ENCODE data around the gene MRM2.

The MRM2 gene

DNA sequence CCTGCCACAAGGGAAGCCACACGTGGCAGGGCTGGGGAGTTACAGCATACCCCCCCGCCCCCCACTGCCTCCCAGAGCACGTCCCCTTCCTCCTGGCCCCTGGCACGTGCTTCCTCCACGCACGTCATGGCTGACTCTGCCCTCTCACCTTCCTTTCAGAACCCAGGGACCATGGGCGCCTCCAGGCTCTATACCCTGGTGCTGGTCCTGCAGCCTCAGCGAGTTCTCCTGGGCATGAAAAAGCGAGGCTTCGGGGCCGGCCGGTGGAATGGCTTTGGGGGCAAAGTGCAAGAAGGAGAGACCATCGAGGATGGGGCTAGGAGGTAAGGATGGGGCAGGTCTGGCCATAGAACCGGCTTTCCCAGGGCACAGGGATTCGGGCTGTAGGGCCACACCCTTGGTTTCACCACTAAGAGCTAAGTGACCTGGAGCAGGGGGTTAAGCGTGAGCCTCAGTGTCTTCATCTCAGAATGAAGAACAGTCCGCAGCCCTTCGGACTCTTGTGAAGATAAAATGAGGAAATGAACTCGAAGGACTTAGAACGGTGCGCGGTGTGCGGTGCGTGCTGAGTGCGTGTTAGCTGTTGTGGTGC is 2.5 kb upstream of the MRM2 start:
- H3K4me3 Mint-ChIP-seq: no peak overlapping the region
- H3K27ac Mint-ChIP-seq: no peak overlapping the region
- no peaks in the 10 kb centered on the region for H3K27me3 Mint-ChIP-seq
- H3K9me3 Mint-ChIP-seq (ENCODE audit: low read depth): no peaks in the 10 kb centered on the region
- no peaks in the 10 kb centered on the region for H3K36me3 Mint-ChIP-seq
- peaks cover 29% of the 10 kb centered on the region for H3K4me1 Mint-ChIP-seq (ENCODE audit: low read depth)

DNA sequence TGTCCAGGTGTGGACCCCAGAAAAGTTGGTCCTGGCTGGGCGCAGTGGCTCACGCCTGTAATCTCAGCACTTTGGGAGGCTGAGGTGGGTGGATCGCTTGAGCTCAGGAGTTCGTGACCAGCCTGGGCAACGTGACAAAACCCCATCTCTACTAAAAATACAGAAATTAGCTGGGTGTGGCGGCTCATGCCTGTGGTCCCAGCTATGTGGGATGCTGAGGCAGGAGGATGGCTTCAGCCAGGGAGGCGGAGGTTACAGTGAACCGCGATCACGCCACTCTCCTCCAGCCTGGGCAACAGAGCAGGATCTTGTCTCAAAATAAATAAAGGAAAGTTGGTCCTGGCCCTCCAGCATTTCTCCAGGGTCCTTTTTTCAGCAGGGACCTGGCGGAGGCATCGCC is 1.5 kb upstream of the MRM2 start:
- peaks cover 20% of the 10 kb centered on the region for H3K4me1 Mint-ChIP-seq (ENCODE audit: low read depth)
- peak overlapping the region; percentile 92 for H3K4me3 Mint-ChIP-seq
- H3K36me3 Mint-ChIP-seq: no peaks in the 10 kb centered on the region
- H3K27me3 Mint-ChIP-seq: no peaks in the 10 kb centered on the region
- peak overlapping the region; percentile 22 for H3K27ac Mint-ChIP-seq
- no peaks in the 10 kb centered on the region for H3K9me3 Mint-ChIP-seq (ENCODE audit: low read depth)

DNA sequence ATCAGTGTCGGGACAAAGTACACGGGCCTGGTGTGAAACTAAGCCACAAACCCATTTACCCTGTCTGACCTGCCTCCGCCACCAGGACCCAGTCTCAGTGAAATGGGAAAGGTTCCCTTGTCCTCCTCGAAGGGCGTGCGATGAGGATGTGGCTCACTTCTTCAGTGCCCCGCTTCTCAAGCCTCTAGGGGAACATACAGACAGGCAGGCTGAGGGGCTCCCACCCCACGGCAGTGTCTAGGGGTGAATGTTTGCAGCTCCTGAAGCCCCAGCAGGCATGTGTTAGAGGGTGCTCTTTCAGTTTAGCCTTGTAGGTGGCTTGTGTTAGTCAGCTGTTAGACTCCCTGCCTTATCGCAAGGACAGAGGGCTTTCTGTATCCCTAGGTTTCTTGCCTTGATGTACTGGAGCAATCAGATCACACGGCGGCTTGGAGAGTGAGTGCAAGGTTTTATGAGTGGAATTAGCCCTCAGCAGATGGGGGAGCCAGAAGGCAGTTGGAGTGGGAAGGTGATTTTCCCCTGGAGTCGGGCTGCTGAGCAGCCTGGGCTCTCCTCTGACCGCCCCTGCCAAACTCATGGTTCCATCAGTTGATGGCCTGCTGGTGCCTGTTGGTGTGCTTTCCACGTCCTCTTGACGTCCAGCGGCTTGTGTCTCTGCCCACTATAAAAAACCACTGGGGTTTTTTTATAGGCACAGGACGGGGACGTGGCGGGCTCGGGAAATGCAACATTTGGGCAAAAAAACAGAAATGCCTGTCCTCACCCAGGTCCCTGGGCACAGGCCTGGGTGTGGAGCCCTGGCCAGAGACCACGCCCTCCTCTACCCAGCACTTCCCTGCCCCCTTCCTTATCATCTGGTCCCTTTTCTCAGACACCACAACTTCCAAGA is 780 bp upstream of the MRM2 start:
- Mint-ChIP-seq H3K4me1 (ENCODE audit: low read depth) (peaks cover 18% of the 10 kb centered on the region), H3K27ac (peak overlapping the region; percentile 87), H3K36me3 (no peaks in the 10 kb centered on the region), H3K9me3 (ENCODE audit: low read depth) (no peaks in the 10 kb centered on the region), H3K27me3 (no peaks in the 10 kb centered on the region), H3K4me3 (peak overlapping the region; percentile 92)

DNA sequence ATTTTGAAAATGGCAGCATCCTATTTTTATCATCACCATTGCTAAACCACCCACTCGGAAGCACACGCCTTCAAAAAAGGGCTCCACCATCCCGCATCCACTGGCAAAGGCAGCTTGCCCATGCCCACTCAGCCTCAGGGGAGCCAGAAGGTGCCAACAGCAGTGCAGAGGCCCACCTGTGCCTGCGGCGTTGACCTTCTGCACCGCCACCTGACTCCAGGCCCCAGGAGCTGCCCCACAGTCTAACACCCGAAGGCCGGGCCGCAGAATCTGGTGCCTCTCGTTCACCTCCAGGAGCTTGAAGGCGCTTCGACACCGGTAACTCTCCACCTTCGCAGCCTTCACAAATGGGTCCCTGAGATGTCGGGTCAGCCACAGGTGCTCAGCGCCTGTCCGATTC is 2.8 kb downstream of the MRM2 start:
- H3K9me3 Mint-ChIP-seq (ENCODE audit: low read depth): no peaks in the 10 kb centered on the region
- H3K36me3 Mint-ChIP-seq: peaks cover 2% of the 10 kb centered on the region
- H3K4me1 Mint-ChIP-seq (ENCODE audit: low read depth): peaks cover 18% of the 10 kb centered on the region
- no peaks in the 10 kb centered on the region for H3K27me3 Mint-ChIP-seq
- H3K4me3 Mint-ChIP-seq: peak overlapping the region; percentile 53
- H3K27ac Mint-ChIP-seq: no peak overlapping the region

DNA sequence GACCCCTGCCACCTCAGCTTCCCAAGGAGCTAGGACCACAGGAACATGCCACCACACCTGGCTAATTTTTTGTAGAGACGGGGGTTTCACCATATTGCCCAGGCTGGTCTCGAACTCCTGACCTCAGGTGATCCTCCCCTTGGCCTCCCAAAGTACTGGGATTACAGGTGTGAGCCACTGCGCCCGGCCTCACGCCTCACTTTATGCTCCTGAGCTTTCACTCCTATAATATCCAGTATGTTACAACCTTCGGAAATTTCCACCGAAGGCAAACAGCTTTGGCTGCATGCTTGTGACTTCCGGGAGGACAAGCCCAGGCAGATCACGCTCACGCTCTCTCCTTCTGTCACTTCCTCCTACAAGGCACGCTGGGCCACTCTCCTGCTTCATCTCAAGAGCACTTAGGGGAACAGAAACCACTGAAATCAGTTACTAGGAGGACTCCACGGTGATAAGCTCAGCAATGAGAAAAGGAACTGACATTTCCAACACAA is 4.8 kb downstream of the MRM2 start:
- H3K36me3 Mint-ChIP-seq: peaks cover 2% of the 10 kb centered on the region
- H3K27me3 Mint-ChIP-seq: no peaks in the 10 kb centered on the region
- no peak overlapping the region for H3K4me3 Mint-ChIP-seq
- H3K27ac Mint-ChIP-seq: no peak overlapping the region
- H3K9me3 Mint-ChIP-seq (ENCODE audit: low read depth): no peaks in the 10 kb centered on the region
- H3K4me1 Mint-ChIP-seq (ENCODE audit: low read depth): peaks cover 21% of the 10 kb centered on the region

DNA sequence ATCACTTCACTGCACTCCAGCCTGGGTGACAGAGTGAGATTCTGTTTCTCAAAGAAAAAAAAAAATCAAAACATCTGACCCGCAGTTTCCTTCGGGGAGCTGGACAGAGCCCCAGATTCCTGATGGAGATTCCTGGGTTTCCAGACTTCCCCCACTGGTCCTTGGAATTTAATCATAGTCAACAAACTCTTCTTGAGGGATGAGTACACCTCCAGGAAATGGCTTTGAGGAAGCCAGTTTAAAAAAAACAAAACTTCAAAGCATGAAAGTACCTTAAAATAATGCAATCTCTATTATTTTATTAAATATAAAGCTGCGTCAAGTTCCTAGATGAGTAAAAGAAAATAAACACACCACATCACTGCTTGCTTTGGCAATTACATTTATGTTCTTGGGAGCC is 8.1 kb downstream of the MRM2 start:
- Mint-ChIP-seq H3K36me3 (peaks cover 5% of the 10 kb centered on the region), H3K9me3 (ENCODE audit: low read depth) (no peaks in the 10 kb centered on the region), H3K4me3 (peak overlapping the region; percentile 73), H3K27ac (no peak overlapping the region), H3K4me1 (ENCODE audit: low read depth) (peaks cover 28% of the 10 kb centered on the region), H3K27me3 (no peaks in the 10 kb centered on the region)

DNA sequence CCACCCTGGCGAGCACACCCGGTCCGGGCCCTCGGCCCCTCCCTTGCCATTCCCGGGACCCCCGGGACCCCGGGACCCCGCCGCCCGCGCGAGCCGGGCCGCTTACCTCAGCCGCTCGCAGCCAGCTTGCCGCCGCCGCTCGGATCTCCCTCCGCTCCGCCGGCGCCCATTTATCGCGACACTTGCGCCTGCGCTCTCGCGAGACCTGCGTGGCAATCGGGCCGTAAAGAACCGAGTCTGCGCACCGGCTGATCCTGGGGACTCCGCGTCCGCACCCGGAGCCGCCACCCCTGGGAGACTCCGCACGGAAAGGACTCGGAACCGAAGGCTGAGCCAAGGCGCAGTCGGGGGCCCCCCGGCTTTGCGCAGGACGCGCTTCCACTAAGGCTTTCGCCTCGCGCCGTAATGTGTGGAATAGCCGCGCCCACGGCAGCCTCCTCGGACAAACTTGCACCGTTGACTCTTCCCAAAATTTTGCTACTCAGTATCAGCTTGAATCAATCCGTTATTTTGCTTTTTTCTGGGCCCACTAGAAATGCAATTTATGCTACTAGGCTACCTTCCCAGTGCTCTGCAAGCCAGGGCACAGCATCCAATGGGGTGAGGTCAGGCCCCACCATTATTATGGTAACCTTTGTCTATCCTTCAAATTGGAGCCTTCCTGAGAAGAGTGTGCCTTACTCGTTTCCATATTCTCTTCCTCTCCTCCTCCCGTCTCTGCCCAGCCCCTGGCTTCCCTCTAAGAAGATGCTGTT is 9.1 kb downstream of the MRM2 start, which contains the start of gene MAD1L1:
Gene MAD1L1 (minus strand): TSS at position 180 of the 755 bp plus-strand sequence. CDS start 2,812 bp downstream, outside the sequence.
- Mint-ChIP-seq H3K36me3 (peaks cover 5% of the 10 kb centered on the region), H3K27ac (peak within 1 kb of the TSS; percentile 64), H3K4me1 (ENCODE audit: low read depth) (peaks cover 29% of the 10 kb centered on the region), H3K27me3 (no peaks in the 10 kb centered on the region), H3K4me3 (peak within 1 kb of the TSS; percentile 94), H3K9me3 (ENCODE audit: low read depth) (no peaks in the 10 kb centered on the region)

DNA sequence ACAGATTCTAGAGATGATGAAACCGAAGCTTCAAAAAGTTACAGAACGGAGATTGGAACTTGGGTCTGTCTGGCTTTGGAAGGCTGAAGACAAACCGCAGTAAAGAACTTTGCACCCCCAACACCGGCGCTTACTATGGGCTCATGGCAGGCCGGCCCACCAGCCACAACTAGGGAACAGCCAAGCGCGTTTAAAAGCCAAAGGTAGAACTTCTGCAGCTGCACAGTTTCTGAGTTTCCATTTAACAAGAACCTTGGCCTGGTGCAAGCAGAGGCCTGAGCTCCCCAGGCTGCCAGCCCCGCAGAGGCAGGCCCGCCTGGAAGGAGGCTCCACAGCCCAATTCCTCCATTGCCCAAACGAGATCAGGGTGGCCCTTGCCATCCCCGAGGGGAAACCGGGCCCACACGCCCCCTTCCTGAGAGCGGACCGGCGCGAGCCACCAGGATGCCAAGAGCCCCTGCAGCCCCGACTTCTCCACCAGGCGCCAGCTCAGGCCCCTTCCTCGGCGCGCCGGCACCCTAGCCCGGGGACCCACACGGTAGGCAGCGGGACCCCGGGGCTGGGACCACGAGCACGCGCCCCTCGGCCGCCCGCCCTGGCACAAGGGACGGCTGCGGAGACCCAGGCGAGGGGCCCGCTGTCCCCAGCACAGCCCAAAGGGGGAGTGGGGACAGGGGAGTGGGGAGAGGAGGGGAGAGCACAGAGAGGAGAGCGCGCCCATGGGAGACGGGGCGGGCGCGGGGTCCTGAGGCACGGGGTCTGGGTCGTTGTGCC is 9.8 kb downstream of the MRM2 start:
- peak overlapping the region; percentile 91 for H3K4me3 Mint-ChIP-seq
- no peaks in the 10 kb centered on the region for H3K9me3 Mint-ChIP-seq (ENCODE audit: low read depth)
- H3K4me1 Mint-ChIP-seq (ENCODE audit: low read depth): peaks cover 29% of the 10 kb centered on the region
- peaks cover 3% of the 10 kb centered on the region for H3K36me3 Mint-ChIP-seq
- peak overlapping the region; percentile 52 for H3K27ac Mint-ChIP-seq
- H3K27me3 Mint-ChIP-seq: no peaks in the 10 kb centered on the region

DNA sequence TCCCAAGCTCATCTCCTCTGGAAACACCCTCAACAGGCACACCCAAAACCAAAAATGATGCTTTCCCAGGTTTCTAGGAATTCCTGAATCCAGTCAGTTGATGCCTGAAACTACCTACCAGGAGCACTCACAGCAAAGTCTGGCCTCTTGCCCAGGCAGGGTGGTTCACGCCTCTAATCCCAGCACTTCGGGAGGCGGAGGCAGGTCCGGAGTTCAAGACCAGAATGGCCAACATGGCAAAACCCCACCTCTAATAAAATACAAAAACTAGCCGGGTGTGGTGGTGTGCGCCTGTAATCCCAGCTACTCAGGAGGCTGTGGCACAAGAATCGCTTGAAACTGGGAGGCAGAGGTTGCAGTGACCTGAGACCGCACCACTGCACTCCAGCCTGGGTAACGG is 11.1 kb downstream of the MRM2 start:
- H3K4me1 Mint-ChIP-seq (ENCODE audit: low read depth): peaks cover 29% of the 10 kb centered on the region

DNA sequence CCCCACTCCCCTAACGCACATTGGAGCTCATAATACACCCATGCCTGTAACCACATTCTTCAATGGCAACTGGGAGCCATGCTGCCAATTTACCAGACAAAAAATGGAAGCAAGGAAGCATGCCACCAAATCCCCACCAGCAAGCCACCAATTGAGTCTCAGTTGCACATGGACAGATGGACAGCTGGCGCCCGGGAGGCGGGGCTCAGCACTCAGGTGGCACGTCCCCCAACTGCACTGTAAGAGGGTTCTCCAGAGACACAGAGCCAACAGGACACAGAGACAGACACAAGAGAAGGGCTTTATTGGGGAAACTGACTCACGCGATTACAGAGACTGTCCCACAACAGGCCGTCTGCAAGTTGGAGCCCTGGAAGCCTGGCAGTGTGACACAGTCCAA is 11.8 kb downstream of the MRM2 start:
- Mint-ChIP-seq H3K9me3 (ENCODE audit: low read depth) (no peaks in the 10 kb centered on the region), H3K4me1 (ENCODE audit: low read depth) (peaks cover 29% of the 10 kb centered on the region), H3K4me3 (peak overlapping the region; percentile 20), H3K27ac (no peak overlapping the region), H3K36me3 (peaks cover 5% of the 10 kb centered on the region), H3K27me3 (no peaks in the 10 kb centered on the region)

More for the DNA sequence above, 11.1 kb downstream of the MRM2 start:
- H3K36me3 Mint-ChIP-seq: peaks cover 5% of the 10 kb centered on the region
- peak overlapping the region; percentile 10 for H3K4me3 Mint-ChIP-seq
- no peak overlapping the region for H3K27ac Mint-ChIP-seq
- H3K27me3 Mint-ChIP-seq: no peaks in the 10 kb centered on the region
- H3K9me3 Mint-ChIP-seq (ENCODE audit: low read depth): no peaks in the 10 kb centered on the region

DNA sequence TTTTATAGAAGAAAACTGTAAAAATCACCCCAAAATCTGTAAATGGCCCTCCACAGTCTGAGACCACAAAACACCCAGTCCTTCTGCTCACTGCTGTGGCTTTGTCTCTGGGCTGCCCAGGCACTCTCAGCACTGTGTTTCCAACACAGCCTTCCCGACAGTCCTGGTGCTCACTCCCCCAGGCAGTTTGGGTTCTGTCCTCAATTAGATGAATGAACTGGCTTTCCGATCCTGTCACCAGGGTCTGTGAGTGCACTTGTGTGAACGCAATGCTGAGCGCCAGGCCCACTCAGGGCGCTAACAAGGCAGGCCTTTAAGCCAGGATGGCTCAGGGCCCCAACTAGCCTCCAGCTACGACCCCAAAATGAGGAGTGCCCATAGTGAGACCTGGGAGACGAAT is 12.5 kb downstream of the MRM2 start:
- H3K4me3 Mint-ChIP-seq: no peak overlapping the region
- H3K27me3 Mint-ChIP-seq: no peaks in the 10 kb centered on the region
- peaks cover 5% of the 10 kb centered on the region for H3K36me3 Mint-ChIP-seq
- H3K4me1 Mint-ChIP-seq (ENCODE audit: low read depth): peaks cover 29% of the 10 kb centered on the region
- H3K9me3 Mint-ChIP-seq (ENCODE audit: low read depth): no peaks in the 10 kb centered on the region
- H3K27ac Mint-ChIP-seq: no peak overlapping the region

DNA sequence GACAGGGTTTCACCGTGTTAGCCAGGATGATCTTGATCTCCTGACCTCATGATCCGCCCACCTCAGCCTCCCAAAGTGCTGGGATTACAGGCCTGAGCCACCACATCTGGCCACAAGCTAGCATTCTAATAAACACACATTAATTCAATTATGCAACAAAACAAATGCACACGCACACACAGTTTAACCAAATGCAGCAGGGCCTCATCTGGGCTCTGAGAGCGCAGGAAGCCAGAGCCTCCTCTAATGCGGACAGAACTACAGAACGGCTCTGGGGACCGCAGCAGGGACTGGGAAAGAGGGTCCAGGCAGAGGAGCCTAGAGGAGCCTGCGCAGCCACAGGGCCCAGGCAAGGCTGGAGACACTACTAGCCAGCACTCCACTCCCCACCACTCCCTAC is 13.1 kb downstream of the MRM2 start:
- Mint-ChIP-seq H3K36me3 (peaks cover 5% of the 10 kb centered on the region), H3K27me3 (no peaks in the 10 kb centered on the region), H3K4me1 (ENCODE audit: low read depth) (peaks cover 28% of the 10 kb centered on the region), H3K27ac (no peak overlapping the region), H3K9me3 (ENCODE audit: low read depth) (no peaks in the 10 kb centered on the region), H3K4me3 (no peak overlapping the region)

DNA sequence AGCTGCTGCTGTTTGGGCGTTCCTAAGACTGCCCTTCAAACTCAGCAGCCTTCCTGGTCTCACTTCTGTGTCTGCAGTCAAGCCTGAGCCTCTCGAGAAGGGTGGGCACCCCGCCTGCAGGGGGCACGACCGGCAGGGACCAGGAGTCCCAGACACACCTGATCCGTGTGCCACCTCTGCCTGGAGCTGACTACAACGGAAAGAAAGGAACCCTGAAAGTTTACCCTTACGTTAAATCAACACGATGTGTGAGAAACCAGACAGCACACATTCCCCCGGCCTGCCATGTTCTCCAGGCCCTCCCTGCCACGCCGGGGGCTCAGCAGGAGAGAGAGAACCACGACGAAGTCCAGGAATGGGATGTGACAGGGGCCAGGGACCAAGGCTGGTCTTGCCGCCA is 14.3 kb downstream of the MRM2 start:
- Mint-ChIP-seq H3K4me3 (no peak overlapping the region), H3K9me3 (ENCODE audit: low read depth) (no peaks in the 10 kb centered on the region), H3K27me3 (no peaks in the 10 kb centered on the region), H3K4me1 (ENCODE audit: low read depth) (peaks cover 23% of the 10 kb centered on the region), H3K36me3 (peaks cover 5% of the 10 kb centered on the region), H3K27ac (no peak overlapping the region)

DNA sequence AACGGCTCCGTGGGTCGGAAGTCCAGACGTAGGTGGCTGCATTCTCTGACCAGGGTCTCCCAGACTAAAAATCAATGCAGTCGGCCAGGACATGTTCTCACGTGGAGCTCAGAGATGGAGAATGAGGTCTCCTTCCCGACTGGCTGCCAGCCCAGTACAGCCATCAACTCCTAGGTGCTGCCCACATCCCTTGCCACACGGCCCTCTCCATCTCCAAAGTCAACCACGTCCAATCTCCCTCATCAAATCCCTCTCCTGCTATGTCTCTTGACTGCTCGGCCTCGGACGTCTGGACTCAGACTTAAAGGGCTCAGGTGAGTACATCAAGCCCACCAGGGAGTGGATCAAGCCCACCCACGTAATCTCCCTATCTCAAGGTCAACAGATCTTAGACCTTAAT is 16.2 kb downstream of the MRM2 start:
- no peaks in the 10 kb centered on the region for H3K27me3 Mint-ChIP-seq
- H3K4me3 Mint-ChIP-seq: no peak overlapping the region
- peaks cover 7% of the 10 kb centered on the region for H3K36me3 Mint-ChIP-seq
- no peaks in the 10 kb centered on the region for H3K9me3 Mint-ChIP-seq (ENCODE audit: low read depth)
- no peak overlapping the region for H3K27ac Mint-ChIP-seq
- peaks cover 17% of the 10 kb centered on the region for H3K4me1 Mint-ChIP-seq (ENCODE audit: low read depth)
